Liver (tissue), 9 donors: Measurements from ENCODE around the gene CRYBB3. TPM values are rescaled to one million over a fixed set of nuclear protein-coding genes. Genes with fewer than 3 reads are reported as not detected.

Source experiments
- DNase-seq: peaks from one replicate; pipeline ENCODE4 v3.0.0-alpha.2; 2017; ENCODE audit warnings: low spot score
- H3K27ac ChIP-seq, 2 donors: one replicate each; pipeline ENCODE4 v1.7.0; 2013; ENCODE audit warnings: inconsistent platforms in 2 of 2, low read length in 2 of 2, control low read depth in 1 of 2, low read depth in 1 of 2, mild to moderate bottlenecking in 1 of 2
- H3K27me3 ChIP-seq, 4 donors: one replicate each; pipeline versions ENCODE4 v1.6.1 to v1.7.0; 2013; ENCODE audit warnings: low read length in 3 of 4, inconsistent platforms in 1 of 4, mild to moderate bottlenecking in 1 of 4, moderate library complexity in 1 of 4; ENCODE audit not compliant: control insufficient read depth in 4 of 4, insufficient read depth in 4 of 4
- H3K36me3 ChIP-seq, 4 donors: one replicate each; pipeline versions ENCODE4 v1.6.1 to v1.7.0; 2013; ENCODE audit warnings: low read length in 3 of 4, mild to moderate bottlenecking in 3 of 4, low read depth in 1 of 4, moderate library complexity in 1 of 4; ENCODE audit not compliant: control insufficient read depth in 4 of 4, insufficient read depth in 3 of 4
- H3K4me1 ChIP-seq, 4 donors: one replicate each; pipeline versions ENCODE4 v1.6.1 to v1.7.0; 2013; ENCODE audit warnings: low read length in 3 of 4, mild to moderate bottlenecking in 3 of 4, moderate library complexity in 1 of 4; ENCODE audit not compliant: control insufficient read depth in 4 of 4, insufficient read depth in 4 of 4
- H3K4me3 ChIP-seq, 3 donors: one replicate each; pipeline versions ENCODE4 v1.6.1 to v1.7.0; 2013; ENCODE audit warnings: low read length in 3 of 3, control low read depth in 1 of 3, low read depth in 1 of 3, mild to moderate bottlenecking in 1 of 3
- H3K9ac ChIP-seq, 2 donors: one replicate each; pipeline ENCODE4 v1.7.0; 2013; ENCODE audit warnings: low read length in 2 of 2, mild to moderate bottlenecking in 2 of 2, moderate library complexity in 2 of 2, control low read depth in 1 of 2, low read depth in 1 of 2
- H3K9me3 ChIP-seq, 4 donors: one replicate each; pipeline versions ENCODE4 v1.6.1 to v1.7.0; 2013; ENCODE audit warnings: low read length in 3 of 4; ENCODE audit not compliant: control insufficient read depth in 4 of 4
- FOXA1 ChIP-seq: IDR thresholded peaks from 2 replicates; pipeline ENCODE4 v1.6.1; 2016; ENCODE audit warnings: antibody characterized with exemption
- FOXA2 ChIP-seq: IDR thresholded peaks from 2 replicates; pipeline ENCODE4 v1.6.1; 2016; ENCODE audit warnings: antibody characterized with exemption
- GABPA ChIP-seq, 2 donors: IDR thresholded peaks in 1 of 2; conservative IDR thresholded peaks in 1 of 2; 2 replicates each; pipeline ENCODE4 v1.6.1; 2016; ENCODE audit warnings: antibody characterized with exemption in 2 of 2, mild to moderate bottlenecking in 1 of 2, moderate library complexity in 1 of 2
- RAD21 ChIP-seq, 2 donors: IDR thresholded peaks; 2 replicates each; pipeline ENCODE4 v1.6.1; 2016; ENCODE audit warnings: antibody characterized with exemption in 2 of 2, mild to moderate bottlenecking in 2 of 2
- RXRA ChIP-seq, 2 donors: IDR thresholded peaks; 2 replicates each; pipeline ENCODE4 v1.6.1; 2017 to 2018; ENCODE audit warnings: antibody characterized with exemption in 2 of 2, mild to moderate bottlenecking in 1 of 2
- WGBS: extraction: QIAGEN DNeasy Blood & Tissue Kit; methylation state at CpG from one replicate; pipeline ENCODE4 v1.1.7; 2013; 5-methylcytosine and 5-hydroxymethylcytosine counted together
- polyA plus RNA-seq, 2 donors: library from polyadenylated mRNA; stranded (reverse) in 1 of 2; unstranded in 1 of 2; fragments of 200-250 nt in 1 of 2; fragments of >200 nt in 1 of 2; fragmentation: Nextera tagmentation in 1 of 2; extraction: Ambion mirVana in 1 of 2; gene quantifications; one replicate each; pipeline versions ENCODE4 v1.2.1 to v1.2.3, GENCODE V29; 2013 to 2015
- total RNA-seq, 2 donors: library from RNA; depleted of rRNA; stranded (reverse); fragments of >200 nt; gene quantifications; one replicate each; pipeline ENCODE4 v1.2.3, GENCODE V29; 2014
- TF ChIP-seq, protein P1 (sequence below): IDR thresholded peaks from 2 replicates; pipeline ENCODE4 v1.6.1; 2016; ENCODE audit warnings: antibody characterized with exemption, mild to moderate bottlenecking
- TF ChIP-seq, protein P2 (sequence below): fragments of 150-350 bp; IDR thresholded peaks from 2 replicates; pipeline ENCODE4 v1.5.1; 2017; ENCODE audit warnings: improper control_type of control experiment, low read depth, low read length; ENCODE audit not compliant: missing input control
- donor health status: healthy.
- donor health status: healthy.
- donor health status: healthy.
- donor health status: healthy.
- donor health status: healthy.

Gene CRYBB3
- total and polyA plus RNA-seq, 4 donors: 0.25 to 0.38 TPM; not detected in 2

DNA sequence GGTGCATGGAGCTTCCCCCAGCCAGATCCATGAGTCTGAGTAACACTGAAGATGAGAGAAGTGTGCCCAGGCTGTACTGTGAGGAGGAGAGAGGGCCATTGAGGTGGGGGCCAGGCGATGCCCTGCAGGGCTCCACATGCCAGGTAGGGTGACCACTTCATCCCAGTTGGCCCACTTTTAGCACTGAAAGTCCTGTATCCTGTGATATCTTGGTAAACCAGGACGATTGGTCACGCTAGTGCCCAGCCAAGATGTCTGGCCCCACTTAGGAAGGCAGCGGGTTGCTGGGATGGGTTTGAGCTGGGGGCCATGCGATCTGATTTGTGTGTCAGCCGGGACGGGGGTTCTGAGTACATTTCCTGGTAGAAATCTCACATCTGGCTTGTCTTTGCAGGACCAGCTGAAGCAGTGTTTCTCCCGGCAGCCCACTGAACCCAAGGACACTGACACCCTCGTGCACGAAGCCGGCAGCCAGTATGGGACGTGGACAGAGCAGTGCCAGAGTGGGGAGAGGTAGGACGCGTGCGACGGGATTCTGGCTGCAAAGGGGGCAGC, 29.2 kb upstream of the CRYBB3 start:
- Histone ChIP-seq H3K4me1 (peaks cover 22 to 55% (median 41%) of the 10 kb centered on the region in 4 donors), H3K27me3 (no peaks in the 10 kb centered on the region), H3K9ac (no peak overlapping the region), H3K4me3 (no peak overlapping the region), H3K9me3 (no peaks in the 10 kb centered on the region), H3K27ac (peak overlapping the region; percentile 90), H3K36me3 (peaks cover 5 to 23% (median 16%) of the 10 kb centered on the region in 4 donors)
- TF ChIP-seq RXRA (IDR thresholded peaks at IDR 0.05): peak in 1 of 2 donors; percentile 41
- TF ChIP-seq, protein P1, sequence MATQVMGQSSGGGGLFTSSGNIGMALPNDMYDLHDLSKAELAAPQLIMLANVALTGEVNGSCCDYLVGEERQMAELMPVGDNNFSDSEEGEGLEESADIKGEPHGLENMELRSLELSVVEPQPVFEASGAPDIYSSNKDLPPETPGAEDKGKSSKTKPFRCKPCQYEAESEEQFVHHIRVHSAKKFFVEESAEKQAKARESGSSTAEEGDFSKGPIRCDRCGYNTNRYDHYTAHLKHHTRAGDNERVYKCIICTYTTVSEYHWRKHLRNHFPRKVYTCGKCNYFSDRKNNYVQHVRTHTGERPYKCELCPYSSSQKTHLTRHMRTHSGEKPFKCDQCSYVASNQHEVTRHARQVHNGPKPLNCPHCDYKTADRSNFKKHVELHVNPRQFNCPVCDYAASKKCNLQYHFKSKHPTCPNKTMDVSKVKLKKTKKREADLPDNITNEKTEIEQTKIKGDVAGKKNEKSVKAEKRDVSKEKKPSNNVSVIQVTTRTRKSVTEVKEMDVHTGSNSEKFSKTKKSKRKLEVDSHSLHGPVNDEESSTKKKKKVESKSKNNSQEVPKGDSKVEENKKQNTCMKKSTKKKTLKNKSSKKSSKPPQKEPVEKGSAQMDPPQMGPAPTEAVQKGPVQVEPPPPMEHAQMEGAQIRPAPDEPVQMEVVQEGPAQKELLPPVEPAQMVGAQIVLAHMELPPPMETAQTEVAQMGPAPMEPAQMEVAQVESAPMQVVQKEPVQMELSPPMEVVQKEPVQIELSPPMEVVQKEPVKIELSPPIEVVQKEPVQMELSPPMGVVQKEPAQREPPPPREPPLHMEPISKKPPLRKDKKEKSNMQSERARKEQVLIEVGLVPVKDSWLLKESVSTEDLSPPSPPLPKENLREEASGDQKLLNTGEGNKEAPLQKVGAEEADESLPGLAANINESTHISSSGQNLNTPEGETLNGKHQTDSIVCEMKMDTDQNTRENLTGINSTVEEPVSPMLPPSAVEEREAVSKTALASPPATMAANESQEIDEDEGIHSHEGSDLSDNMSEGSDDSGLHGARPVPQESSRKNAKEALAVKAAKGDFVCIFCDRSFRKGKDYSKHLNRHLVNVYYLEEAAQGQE: no peak
- no peak for DNase-seq
- 58% methylated on average over 16 of the region's 16 CpGs for WGBS

DNA sequence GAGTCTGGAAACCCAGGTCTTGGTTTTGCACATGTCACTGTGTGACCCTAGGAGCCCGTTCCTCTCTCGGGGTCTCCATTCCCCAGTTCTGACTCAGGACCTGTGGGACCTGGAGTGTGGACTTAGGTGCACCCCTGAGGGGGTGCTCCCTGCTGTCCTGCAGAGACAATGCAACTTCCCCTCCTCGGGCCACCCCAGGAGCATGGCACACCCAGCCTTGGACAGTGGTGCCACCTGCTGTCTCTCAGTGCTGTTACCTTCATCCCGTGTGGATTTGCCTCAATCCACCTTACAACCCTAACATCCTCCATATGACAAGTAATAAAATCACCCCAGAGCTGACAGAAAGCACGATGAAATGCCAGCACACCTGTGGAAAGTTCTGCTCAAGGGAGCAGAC, 27.5 kb upstream of the CRYBB3 start:
- Histone ChIP-seq H3K4me3 (no peak overlapping the region), H3K36me3 (peaks cover 10 to 39% (median 29%) of the 10 kb centered on the region in 4 donors), H3K4me1 (peaks cover 11 to 39% (median 27%) of the 10 kb centered on the region in 4 donors), H3K9ac (no peak overlapping the region), H3K27ac (no peak overlapping the region), H3K9me3 (no peaks in the 10 kb centered on the region), H3K27me3 (no peaks in the 10 kb centered on the region)
- WGBS: 54% methylated on average over 5 of the region's 5 CpGs
- TF ChIP-seq FOXA1 (no peak), RXRA (IDR thresholded peaks at IDR 0.05) (peak in 1 of 2 donors; percentile 12), RAD21 (IDR thresholded peaks at IDR 0.05) (peak; percentile 83 to 94), GABPA (IDR thresholded peaks at IDR 0.05 in 1 of 2, conservative IDR thresholded peaks at IDR 0.05 in 1 of 2) (no peak), FOXA2 (no peak)
- TF ChIP-seq, protein P1: no peak
- TF ChIP-seq, protein P2, sequence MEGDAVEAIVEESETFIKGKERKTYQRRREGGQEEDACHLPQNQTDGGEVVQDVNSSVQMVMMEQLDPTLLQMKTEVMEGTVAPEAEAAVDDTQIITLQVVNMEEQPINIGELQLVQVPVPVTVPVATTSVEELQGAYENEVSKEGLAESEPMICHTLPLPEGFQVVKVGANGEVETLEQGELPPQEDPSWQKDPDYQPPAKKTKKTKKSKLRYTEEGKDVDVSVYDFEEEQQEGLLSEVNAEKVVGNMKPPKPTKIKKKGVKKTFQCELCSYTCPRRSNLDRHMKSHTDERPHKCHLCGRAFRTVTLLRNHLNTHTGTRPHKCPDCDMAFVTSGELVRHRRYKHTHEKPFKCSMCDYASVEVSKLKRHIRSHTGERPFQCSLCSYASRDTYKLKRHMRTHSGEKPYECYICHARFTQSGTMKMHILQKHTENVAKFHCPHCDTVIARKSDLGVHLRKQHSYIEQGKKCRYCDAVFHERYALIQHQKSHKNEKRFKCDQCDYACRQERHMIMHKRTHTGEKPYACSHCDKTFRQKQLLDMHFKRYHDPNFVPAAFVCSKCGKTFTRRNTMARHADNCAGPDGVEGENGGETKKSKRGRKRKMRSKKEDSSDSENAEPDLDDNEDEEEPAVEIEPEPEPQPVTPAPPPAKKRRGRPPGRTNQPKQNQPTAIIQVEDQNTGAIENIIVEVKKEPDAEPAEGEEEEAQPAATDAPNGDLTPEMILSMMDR: peak; percentile 64
- DNase-seq: no peak
